Measurements from ENCODE around the gene KRTAP5-5. TPM values are rescaled to one million over a fixed set of nuclear protein-coding genes. Genes with fewer than 3 reads are reported as not detected.

Gene KRTAP5-5
- total RNA-seq, 2 donors from 2014 or later, result not detected

- DNase-seq, result no peak
- ATAC-seq, result no peak
- Histone ChIP-seq H3K27me3 (no peaks in the 10 kb centered on the region), H3K36me3 (replicated peaks in 1 of 2; ENCODE audit: insufficient read depth in 1 of 2, low read depth in 2 of 2) (no peaks in the 10 kb centered on the region), H3K4me1 (peaks cover 5% of the 10 kb centered on the region), H3K27ac (no peak overlapping the region), H3K4me3 (no peak overlapping the region), H3K9me3 (no peaks in the 10 kb centered on the region)
- intact Hi-C loops (cut with DNase I), result loop anchor here (10.0 kb wide), 1 partner anchor 505 kb away; no protein-coding TSS in a partner anchor
- TF ChIP-seq CTCF (IDR thresholded peaks at IDR 0.05) (no peak), POLR2A (IDR thresholded peaks at IDR 0.05) (no peak)
- 55 to 76% methylated on average over 12 to 15 of the region's 15 CpGs for whole genome bisulfite sequencing, 2 donors
Observed at GRCh38 chr11:1650034-1650917, 20.7 kb downstream of the KRTAP5-5 start.

GRCh38 chr11:1650918-1651262, 21.3 kb downstream of the KRTAP5-5 start:
- H3K27me3 ChIP-seq, result no peaks in the 10 kb centered on the region
- DNase-seq, result no peak
- TF ChIP-seq POLR2A (IDR thresholded peaks at IDR 0.05) (no peak), CTCF (IDR thresholded peaks at IDR 0.05) (no peak)

DNA sequence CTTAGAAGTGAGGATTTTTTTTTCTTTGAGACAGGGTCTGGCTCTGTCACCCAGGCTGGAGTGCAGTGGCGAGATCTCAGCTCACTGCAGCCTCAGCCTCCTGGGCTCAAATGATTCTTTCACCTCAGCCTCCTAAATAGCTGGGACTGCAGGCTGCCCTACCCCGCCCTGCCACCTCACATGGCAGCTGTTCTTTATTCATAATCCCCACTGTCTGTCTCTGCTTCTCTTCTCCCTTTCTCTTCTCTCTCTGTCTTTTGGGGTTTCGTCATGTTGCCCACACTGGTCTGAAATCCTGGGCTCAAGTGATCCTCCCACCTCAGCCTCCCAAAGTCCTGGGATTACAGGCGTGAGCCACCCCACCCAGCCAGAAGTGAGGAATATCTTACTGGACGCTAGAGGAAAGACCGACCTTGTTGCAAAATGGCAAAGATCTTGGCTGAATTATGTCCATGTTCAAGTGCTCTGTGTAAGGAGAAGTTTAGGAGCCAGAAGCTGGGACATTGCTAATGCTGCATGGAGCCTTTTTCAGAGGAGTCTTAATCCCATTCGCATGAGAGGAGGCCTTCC, 21.9 kb downstream of the KRTAP5-5 start:
- TF ChIP-seq POLR2A (IDR thresholded peaks at IDR 0.05) (no peak), CTCF (IDR thresholded peaks at IDR 0.05) (no peak)
- no peak overlapping the region for H3K4me3 ChIP-seq
- H3K9me3 ChIP-seq, result no peaks in the 10 kb centered on the region
- intact Hi-C loops (cut with DNase I), result loop anchor here (10.0 kb wide), 1 partner anchor 503 kb away; no protein-coding TSS in a partner anchor
- H3K27me3 ChIP-seq, result no peaks in the 10 kb centered on the region
- no peak for ATAC-seq
- no peak for DNase-seq
- H3K4me1 ChIP-seq, result peaks cover 5% of the 10 kb centered on the region
- no peaks in the 10 kb centered on the region for H3K36me3 ChIP-seq (replicated peaks in 1 of 2; ENCODE audit: insufficient read depth in 1 of 2, low read depth in 2 of 2)
- WGBS, 2 donors, result 79 to 83% methylated on average over 7 of the region's 7 CpGs
- no peak overlapping the region for H3K27ac ChIP-seq

More at GRCh38 chr11:1650918-1651262, 21.3 kb downstream of the KRTAP5-5 start:
- Histone ChIP-seq H3K27ac (no peak overlapping the region), H3K4me3 (no peak overlapping the region), H3K9me3 (no peaks in the 10 kb centered on the region), H3K36me3 (replicated peaks in 1 of 2; ENCODE audit: insufficient read depth in 1 of 2, low read depth in 2 of 2) (no peaks in the 10 kb centered on the region), H3K4me1 (peaks cover 5% of the 10 kb centered on the region)
- ATAC-seq, result no peak
- 51 to 57% methylated on average over 4 to 5 of the region's 5 CpGs for WGBS, 2 donors
- intact Hi-C loops (cut with DNase I), result loop anchor here (10.0 kb wide), 1 partner anchor 504 kb away; no protein-coding TSS in a partner anchor

- 51 to 66% methylated on average over 16 to 19 of the region's 19 CpGs for WGBS, 2 donors
- Histone ChIP-seq H3K9me3 (no peaks in the 10 kb centered on the region), H3K36me3 (replicated peaks in 1 of 2; ENCODE audit: insufficient read depth in 1 of 2, low read depth in 2 of 2) (no peaks in the 10 kb centered on the region), H3K4me1 (peaks cover 5% of the 10 kb centered on the region), H3K27ac (no peak overlapping the region), H3K4me3 (no peak overlapping the region), H3K27me3 (no peaks in the 10 kb centered on the region)
- intact Hi-C loops (cut with DNase I), result loop anchor here (10.0 kb wide), 1 partner anchor 503 kb away; no protein-coding TSS in a partner anchor
- ATAC-seq, result no peak
- no peak for DNase-seq
- TF ChIP-seq CTCF (IDR thresholded peaks at IDR 0.05), result no peak
- TF ChIP-seq POLR2A (IDR thresholded peaks at IDR 0.05), result no peak
Observed at GRCh38 chr11:1652026-1652425, 22.5 kb downstream of the KRTAP5-5 start.

All from body of pancreas (tissue), 4 donors.